Measurements from ENCODE around the gene XPA.

The XPA gene

GRCh38 chr9:97688654-97689053 lies 8.5 kb downstream of the XPA start:
- Histone ChIP-seq H4K20me1 (ENCODE audit: insufficient read depth, low read length, poor library complexity, severe bottlenecking) (no peaks in the 10 kb centered on the region), H3K4me3 (ENCODE audit: low read length, poor library complexity, severe bottlenecking) (no peak overlapping the region), H3F3A (ENCODE audit: low read depth) (no peaks in the 10 kb centered on the region), H2AFZ (ENCODE audit: low read length) (no peak overlapping the region), H3K4me1 (ENCODE audit: insufficient read depth, low read length, poor library complexity, severe bottlenecking) (peaks cover 2% of the 10 kb centered on the region), H3K36me3 (ENCODE audit: insufficient read depth, low read length) (peaks cover 18% of the 10 kb centered on the region; the same call in 1 of the 2 replicates), H3K9me3 (ENCODE audit: insufficient read depth, low read depth, low read length) (no peaks in the 10 kb centered on the region), H3K27me3 (ENCODE audit: insufficient read depth, low read length, poor library complexity, severe bottlenecking) (no peaks in the 10 kb centered on the region), H3K9me2 (replicated peaks; ENCODE audit: low read depth, low read length) (no peaks in the 10 kb centered on the region), H3K9ac (ENCODE audit: low read depth, low read length, poor library complexity, severe bottlenecking) (no peak overlapping the region), H3K4me2 (ENCODE audit: low read depth, low read length, poor library complexity, severe bottlenecking) (no peak overlapping the region), H3K79me2 (ENCODE audit: insufficient read depth, low read length) (peaks cover under 1% of the 10 kb centered on the region; the same call in 1 of the 2 replicates)
- TF ChIP-seq, protein P1, sequence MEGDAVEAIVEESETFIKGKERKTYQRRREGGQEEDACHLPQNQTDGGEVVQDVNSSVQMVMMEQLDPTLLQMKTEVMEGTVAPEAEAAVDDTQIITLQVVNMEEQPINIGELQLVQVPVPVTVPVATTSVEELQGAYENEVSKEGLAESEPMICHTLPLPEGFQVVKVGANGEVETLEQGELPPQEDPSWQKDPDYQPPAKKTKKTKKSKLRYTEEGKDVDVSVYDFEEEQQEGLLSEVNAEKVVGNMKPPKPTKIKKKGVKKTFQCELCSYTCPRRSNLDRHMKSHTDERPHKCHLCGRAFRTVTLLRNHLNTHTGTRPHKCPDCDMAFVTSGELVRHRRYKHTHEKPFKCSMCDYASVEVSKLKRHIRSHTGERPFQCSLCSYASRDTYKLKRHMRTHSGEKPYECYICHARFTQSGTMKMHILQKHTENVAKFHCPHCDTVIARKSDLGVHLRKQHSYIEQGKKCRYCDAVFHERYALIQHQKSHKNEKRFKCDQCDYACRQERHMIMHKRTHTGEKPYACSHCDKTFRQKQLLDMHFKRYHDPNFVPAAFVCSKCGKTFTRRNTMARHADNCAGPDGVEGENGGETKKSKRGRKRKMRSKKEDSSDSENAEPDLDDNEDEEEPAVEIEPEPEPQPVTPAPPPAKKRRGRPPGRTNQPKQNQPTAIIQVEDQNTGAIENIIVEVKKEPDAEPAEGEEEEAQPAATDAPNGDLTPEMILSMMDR (conservative IDR thresholded peaks at IDR 0.05; ENCODE audit: low read length): no peak
- TF ChIP-seq EZH2phosphoT487 (IDR thresholded peaks at IDR 0.05; ENCODE audit: borderline replicate concordance): no peak

GRCh38 chr9:97682242-97682641 lies 14.9 kb downstream of the XPA start:
- H3K9ac ChIP-seq (ENCODE audit: low read depth, low read length, poor library complexity, severe bottlenecking): no peak overlapping the region
- H3K4me2 ChIP-seq (ENCODE audit: low read depth, low read length, poor library complexity, severe bottlenecking): no peak overlapping the region
- no peak overlapping the region for H2AFZ ChIP-seq (ENCODE audit: low read length)
- peaks cover 33% of the 10 kb centered on the region for H3K36me3 ChIP-seq (ENCODE audit: insufficient read depth, low read length)
- no peaks in the 10 kb centered on the region for H3K9me3 ChIP-seq (ENCODE audit: insufficient read depth, low read depth, low read length)
- H3K4me1 ChIP-seq (ENCODE audit: insufficient read depth, low read length, poor library complexity, severe bottlenecking): no peaks in the 10 kb centered on the region
- H3K27me3 ChIP-seq (ENCODE audit: insufficient read depth, low read length, poor library complexity, severe bottlenecking): no peaks in the 10 kb centered on the region
- no peak for TF ChIP-seq EZH2phosphoT487 (IDR thresholded peaks at IDR 0.05; ENCODE audit: borderline replicate concordance)
- TF ChIP-seq, protein P1 (conservative IDR thresholded peaks at IDR 0.05; ENCODE audit: low read length): no peak
- H4K20me1 ChIP-seq (ENCODE audit: insufficient read depth, low read length, poor library complexity, severe bottlenecking): no peaks in the 10 kb centered on the region
- no peak overlapping the region for H3K4me3 ChIP-seq (ENCODE audit: low read length, poor library complexity, severe bottlenecking)
- no peaks in the 10 kb centered on the region for H3K79me2 ChIP-seq (ENCODE audit: insufficient read depth, low read length)
- H3K9me2 ChIP-seq (replicated peaks; ENCODE audit: low read depth, low read length): no peaks in the 10 kb centered on the region
- H3F3A ChIP-seq (ENCODE audit: low read depth): no peaks in the 10 kb centered on the region

DNA sequence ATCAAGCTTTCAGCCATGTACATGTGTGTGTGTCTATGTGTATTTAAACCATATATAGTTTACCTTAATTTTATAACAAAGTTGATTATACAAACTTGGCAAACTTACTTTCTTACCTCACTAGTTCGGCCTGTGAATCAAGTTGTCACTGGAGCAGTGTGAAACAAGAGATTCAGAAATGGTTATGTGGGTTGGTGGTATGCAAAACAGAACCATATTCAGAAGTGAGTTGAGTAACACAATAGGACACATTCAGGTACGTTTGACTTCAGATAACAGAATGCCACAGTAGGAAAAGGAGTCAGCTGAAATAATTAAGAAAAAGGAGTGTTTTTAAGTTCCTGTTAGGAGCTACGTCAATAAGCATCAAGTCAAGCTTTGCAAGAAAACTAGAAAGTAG lies 21.5 kb downstream of the XPA start:
- Histone ChIP-seq H3K4me1 (ENCODE audit: insufficient read depth, low read length, poor library complexity, severe bottlenecking) (no peaks in the 10 kb centered on the region), H3K36me3 (ENCODE audit: insufficient read depth, low read length) (peaks cover 63% of the 10 kb centered on the region; the same call in 1 of the 2 replicates), H3K27me3 (ENCODE audit: insufficient read depth, low read length, poor library complexity, severe bottlenecking) (no peaks in the 10 kb centered on the region), H3K9me2 (replicated peaks; ENCODE audit: low read depth, low read length) (no peaks in the 10 kb centered on the region), H3K4me3 (ENCODE audit: low read length, poor library complexity, severe bottlenecking) (no peak overlapping the region), H4K20me1 (ENCODE audit: insufficient read depth, low read length, poor library complexity, severe bottlenecking) (no peaks in the 10 kb centered on the region), H3K9ac (ENCODE audit: low read depth, low read length, poor library complexity, severe bottlenecking) (no peak overlapping the region), H3K9me3 (ENCODE audit: insufficient read depth, low read depth, low read length) (no peaks in the 10 kb centered on the region), H3K4me2 (ENCODE audit: low read depth, low read length, poor library complexity, severe bottlenecking) (no peak overlapping the region), H3K79me2 (ENCODE audit: insufficient read depth, low read length) (no peaks in the 10 kb centered on the region), H2AFZ (ENCODE audit: low read length) (no peak overlapping the region), H3F3A (ENCODE audit: low read depth) (no peaks in the 10 kb centered on the region)
- no peak for TF ChIP-seq EZH2phosphoT487 (IDR thresholded peaks at IDR 0.05; ENCODE audit: borderline replicate concordance)
- TF ChIP-seq, protein P1 (conservative IDR thresholded peaks at IDR 0.05; ENCODE audit: low read length): no peak

Measured in Loucy (cell line).